ENCODE data around the gene CALHM3.

CALHM3 gene

DNA sequence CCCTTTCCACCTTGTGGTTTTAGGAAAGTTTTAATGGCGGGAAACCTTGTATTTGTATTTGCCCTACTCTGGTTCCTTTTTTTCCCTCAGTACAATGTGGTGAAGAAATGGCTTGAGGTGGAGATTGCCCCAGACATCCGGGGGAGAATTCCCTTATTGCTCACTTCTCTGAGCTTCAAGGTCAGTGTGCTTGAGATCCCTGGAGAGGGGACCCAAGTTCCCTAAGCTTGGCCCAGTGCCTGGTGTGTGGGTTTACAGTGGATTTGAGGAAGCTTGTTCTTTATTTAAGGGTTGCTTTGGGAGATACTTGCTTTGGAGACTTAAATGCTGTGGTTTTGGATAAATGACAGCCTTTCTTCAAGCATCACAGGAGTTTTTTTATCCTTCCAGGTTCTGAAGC is 45.2 kb downstream of the CALHM3 start:
- Mint-ChIP-seq H3K27ac (no peak overlapping the region), H3K4me1 (peaks cover 10% of the 10 kb centered on the region), H3K9me3 (no peaks in the 10 kb centered on the region), H3K4me3 (no peak overlapping the region), H3K36me3 (peaks cover 100% of the 10 kb centered on the region)
- DNase-seq (ENCODE audit: low spot score in 2 of 2), result no peak
- no peak for ATAC-seq

DNA sequence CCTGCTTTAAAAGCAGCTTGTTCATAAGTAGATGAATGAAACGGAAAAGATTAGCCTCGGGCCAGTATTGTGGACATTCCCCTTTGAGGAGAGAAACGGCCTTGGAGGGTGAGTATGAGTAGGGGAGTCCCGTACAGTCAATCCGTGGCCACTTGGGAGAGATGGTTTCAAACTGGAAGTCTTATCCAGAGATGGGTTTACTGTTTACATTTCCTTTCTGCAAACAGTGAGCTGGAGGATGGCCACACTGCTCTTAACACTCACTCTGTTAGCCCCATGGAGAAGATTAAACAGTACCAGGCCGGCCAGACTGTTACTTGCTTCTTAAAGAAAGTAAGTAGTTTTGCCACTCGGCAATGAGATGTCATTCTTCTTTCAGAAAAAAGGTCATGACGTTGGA is 47.1 kb downstream of the CALHM3 start:
- no peak for DNase-seq (ENCODE audit: low spot score in 2 of 2)
- Mint-ChIP-seq H3K27ac (no peak overlapping the region), H3K9me3 (no peaks in the 10 kb centered on the region), H3K4me3 (no peak overlapping the region), H3K36me3 (peaks cover 100% of the 10 kb centered on the region), H3K4me1 (peaks cover 16% of the 10 kb centered on the region)
- ATAC-seq, result no peak

DNA sequence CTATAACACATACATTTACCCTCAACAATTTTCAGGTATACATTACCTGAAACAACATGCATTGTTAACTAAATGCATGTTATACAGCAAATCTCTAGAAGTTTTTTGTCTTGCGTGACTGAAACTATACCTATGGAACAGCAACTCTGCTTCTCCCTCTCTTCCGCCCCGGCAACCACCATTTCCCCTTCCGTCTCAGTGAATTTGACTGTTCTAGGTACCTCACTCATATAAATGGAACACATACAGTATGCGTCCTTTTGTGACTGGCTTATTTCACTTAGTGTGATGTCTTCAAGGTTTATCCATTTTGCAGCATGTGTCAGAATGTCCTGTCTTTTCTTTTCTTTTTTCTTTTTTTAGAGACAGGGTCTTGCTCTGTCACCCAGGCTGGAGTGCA is 49.4 kb downstream of the CALHM3 start:
- H3K36me3 Mint-ChIP-seq, result peaks cover 100% of the 10 kb centered on the region
- H3K4me3 Mint-ChIP-seq, result no peak overlapping the region
- no peak for DNase-seq (ENCODE audit: low spot score in 2 of 2)
- H3K27ac Mint-ChIP-seq, result peak overlapping the region; percentile 81
- no peaks in the 10 kb centered on the region for H3K9me3 Mint-ChIP-seq
- peak; percentile 61 for ATAC-seq
- peaks cover 16% of the 10 kb centered on the region for H3K4me1 Mint-ChIP-seq

DNA sequence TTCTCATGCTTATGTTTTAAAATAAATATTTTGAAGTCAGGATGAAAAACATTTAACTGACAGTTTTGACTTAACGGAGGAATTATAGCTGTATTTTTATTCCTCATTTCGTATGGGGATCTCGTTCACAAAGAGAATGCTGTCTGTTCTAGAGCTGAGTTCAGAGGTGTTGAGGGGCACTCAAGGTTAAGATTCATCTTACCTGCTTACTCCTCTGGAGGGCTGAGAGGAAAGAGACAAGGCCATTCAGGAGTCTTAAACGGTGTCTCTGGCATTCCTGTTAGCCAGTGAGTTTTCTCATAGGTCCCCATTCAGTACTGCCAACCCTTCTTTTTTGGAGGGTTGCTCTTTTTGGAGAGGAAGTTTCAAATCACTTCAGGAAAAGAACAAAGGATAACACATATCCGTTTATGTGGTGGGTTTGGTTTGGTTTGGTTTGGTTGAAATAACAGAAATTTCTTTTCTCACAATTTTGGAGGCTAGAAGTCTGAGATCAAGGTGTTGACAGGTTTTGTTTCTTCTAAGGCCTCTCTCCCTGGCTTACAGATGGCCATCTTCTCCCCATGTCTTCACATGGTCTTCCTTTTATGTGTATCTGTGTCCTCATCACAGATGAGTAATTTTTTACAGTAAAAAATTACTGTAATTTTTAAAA is 49.9 kb downstream of the CALHM3 start:
- no peak overlapping the region for H3K4me3 Mint-ChIP-seq
- H3K27ac Mint-ChIP-seq, result peak overlapping the region; percentile 81
- ATAC-seq, result no peak
- no peaks in the 10 kb centered on the region for H3K9me3 Mint-ChIP-seq
- H3K36me3 Mint-ChIP-seq, result peaks cover 100% of the 10 kb centered on the region
- H3K4me1 Mint-ChIP-seq, result peaks cover 16% of the 10 kb centered on the region
- DNase-seq (ENCODE audit: low spot score in 2 of 2), result no peak

DNA sequence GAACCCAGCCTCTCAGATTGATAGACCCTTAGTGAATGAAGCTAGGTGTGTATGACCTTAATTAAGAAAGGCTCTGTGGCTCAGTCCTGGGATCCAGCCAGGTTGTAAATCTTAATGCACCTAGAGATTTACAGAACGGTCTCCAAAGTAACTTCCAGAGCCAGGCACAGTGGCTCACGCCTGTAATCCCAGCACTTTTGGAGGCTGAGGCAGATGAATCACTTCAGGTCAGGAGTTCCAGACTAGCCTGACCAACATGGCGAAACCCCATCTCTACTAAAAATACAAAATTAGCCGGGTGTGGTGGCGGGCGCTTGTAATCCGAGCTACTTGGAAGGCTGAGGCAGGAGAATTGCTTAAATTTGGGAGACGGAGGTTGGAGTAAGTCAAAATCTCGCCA is 51.2 kb downstream of the CALHM3 start:
- no peak overlapping the region for H3K4me3 Mint-ChIP-seq
- ATAC-seq (no peak), DNase-seq (ENCODE audit: low spot score in 2 of 2) (no peak)
- H3K9me3 Mint-ChIP-seq, result no peaks in the 10 kb centered on the region
- H3K27ac Mint-ChIP-seq, result peak overlapping the region; percentile 81
- H3K4me1 Mint-ChIP-seq, result peaks cover 16% of the 10 kb centered on the region
- peaks cover 100% of the 10 kb centered on the region for H3K36me3 Mint-ChIP-seq

DNA sequence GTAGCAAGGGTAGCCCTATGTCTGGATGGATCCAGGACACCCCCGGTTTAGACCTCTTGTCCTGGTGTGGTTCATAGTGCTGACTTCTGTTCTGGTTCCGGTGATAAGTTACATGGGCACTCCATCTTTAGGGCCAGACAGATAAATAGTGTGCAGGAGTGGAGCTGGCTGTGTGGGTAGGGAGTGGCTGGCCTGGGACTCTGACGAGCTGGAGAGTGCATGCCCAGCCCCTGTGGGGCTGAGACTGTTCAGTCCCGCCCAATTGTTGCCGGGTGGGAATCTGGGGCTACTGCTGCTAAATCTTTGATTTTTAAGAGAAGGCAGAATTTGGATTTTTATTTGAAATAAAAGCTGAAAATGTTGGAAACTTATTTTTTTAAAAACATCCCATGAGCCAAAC is 55.3 kb downstream of the CALHM3 start:
- Mint-ChIP-seq H3K9me3 (no peaks in the 10 kb centered on the region), H3K36me3 (peaks cover 100% of the 10 kb centered on the region)

More for the DNA sequence above, 55.3 kb downstream of the CALHM3 start:
- ATAC-seq (no peak), DNase-seq (ENCODE audit: low spot score in 2 of 2) (no peak)
- H3K4me3 Mint-ChIP-seq, result no peak overlapping the region
- H3K27ac Mint-ChIP-seq, result peak overlapping the region; percentile 35
- peaks cover 5% of the 10 kb centered on the region for H3K4me1 Mint-ChIP-seq
